Stimulated activated naive CD8-positive, alpha-beta T cell treated with anti-CD3 and anti-CD28 coated beads, Interleukin-15, Interleukin-2, amounts not matched to agents 100 U/mL and 50 U/mL, for 24 hours (primary cell): ENCODE measurements around the gene GALNT15.
A peak's percentile ranks its signal among the peaks of the same experiment; 100 is the strongest.

Experiments used
- ATAC-seq: fragments of 150-1000 bp; cut with Tn5 transposase; one replicate; pipeline ENCODE4 v1.10.0; 2021
- DNase-seq: peaks from one replicate; pipeline ENCODE4 v3.0.0; 2021

GALNT15 gene

GRCh38 chr3:16174389-16174788, at the start of gene GALNT15:
TSS of gene GALNT15 (plus strand) at chr3:16174680. CDS start at chr3:16175152, 472 bp downstream.
- ATAC-seq (peak; percentile 7), DNase-seq (no peak)

- no peak for DNase-seq
- ATAC-seq, result no peak
Observed at GRCh38 chr3:16126634-16127033, 47.8 kb upstream of the GALNT15 start.

GRCh38 chr3:16127249-16127648, 47.2 kb upstream of the GALNT15 start:
- DNase-seq, result no peak
- ATAC-seq, result no peak

- no peak for ATAC-seq
Observed at GRCh38 chr3:16130066-16130465, 44.4 kb upstream of the GALNT15 start.

GRCh38 chr3:16132190-16132589, 42.3 kb upstream of the GALNT15 start:
- no peak for ATAC-seq
- no peak for DNase-seq

More at GRCh38 chr3:16130066-16130465, 44.4 kb upstream of the GALNT15 start:
- DNase-seq, result no peak

GRCh38 chr3:16132928-16133327, 41.6 kb upstream of the GALNT15 start:
- DNase-seq, result no peak
- ATAC-seq, result no peak

GRCh38 chr3:16134173-16134928, 40.1 kb upstream of the GALNT15 start:
- ATAC-seq, result no peak
- no peak for DNase-seq

GRCh38 chr3:16136055-16136454, 38.4 kb upstream of the GALNT15 start:
- no peak for ATAC-seq
- no peak for DNase-seq

- ATAC-seq, result no peak
- no peak for DNase-seq
Observed at GRCh38 chr3:16137044-16137443, 37.4 kb upstream of the GALNT15 start.

- DNase-seq (no peak), ATAC-seq (no peak)
Observed at GRCh38 chr3:16137977-16138376, 36.5 kb upstream of the GALNT15 start.

GRCh38 chr3:16140116-16140893, 34.2 kb upstream of the GALNT15 start:
- ATAC-seq (no peak), DNase-seq (no peak)

GRCh38 chr3:16140894-16141285, 33.6 kb upstream of the GALNT15 start:
- DNase-seq, result no peak
- no peak for ATAC-seq

GRCh38 chr3:16142350-16143025, 32.0 kb upstream of the GALNT15 start:
- no peak for ATAC-seq
- DNase-seq, result no peak

- no peak for DNase-seq
- no peak for ATAC-seq
Observed at GRCh38 chr3:16143861-16144447, 30.5 kb upstream of the GALNT15 start.

- no peak for DNase-seq
- no peak for ATAC-seq
Observed at GRCh38 chr3:16145176-16145575, 29.3 kb upstream of the GALNT15 start.

- ATAC-seq (peak; percentile 29), DNase-seq (no peak)
Observed at GRCh38 chr3:16146015-16146730, 28.3 kb upstream of the GALNT15 start.

- ATAC-seq, result no peak
Observed at GRCh38 chr3:16147220-16147994, 27.1 kb upstream of the GALNT15 start.

GRCh38 chr3:16148213-16148612, 26.3 kb upstream of the GALNT15 start:
- ATAC-seq (no peak), DNase-seq (no peak)

More at GRCh38 chr3:16147220-16147994, 27.1 kb upstream of the GALNT15 start:
- DNase-seq, result no peak

GRCh38 chr3:16148783-16149182, 25.7 kb upstream of the GALNT15 start:
- no peak for ATAC-seq
- no peak for DNase-seq

GRCh38 chr3:16150285-16150684, 24.2 kb upstream of the GALNT15 start:
- DNase-seq (no peak), ATAC-seq (no peak)

GRCh38 chr3:16151109-16151508, 23.4 kb upstream of the GALNT15 start:
- DNase-seq, result no peak
- ATAC-seq, result no peak
